ENCODE measurements around the gene SPSB3.

GRCh38 chr16:1816396-1817275, 34.3 kb upstream of the SPSB3 start:
- TF ChIP-seq, protein P1, sequence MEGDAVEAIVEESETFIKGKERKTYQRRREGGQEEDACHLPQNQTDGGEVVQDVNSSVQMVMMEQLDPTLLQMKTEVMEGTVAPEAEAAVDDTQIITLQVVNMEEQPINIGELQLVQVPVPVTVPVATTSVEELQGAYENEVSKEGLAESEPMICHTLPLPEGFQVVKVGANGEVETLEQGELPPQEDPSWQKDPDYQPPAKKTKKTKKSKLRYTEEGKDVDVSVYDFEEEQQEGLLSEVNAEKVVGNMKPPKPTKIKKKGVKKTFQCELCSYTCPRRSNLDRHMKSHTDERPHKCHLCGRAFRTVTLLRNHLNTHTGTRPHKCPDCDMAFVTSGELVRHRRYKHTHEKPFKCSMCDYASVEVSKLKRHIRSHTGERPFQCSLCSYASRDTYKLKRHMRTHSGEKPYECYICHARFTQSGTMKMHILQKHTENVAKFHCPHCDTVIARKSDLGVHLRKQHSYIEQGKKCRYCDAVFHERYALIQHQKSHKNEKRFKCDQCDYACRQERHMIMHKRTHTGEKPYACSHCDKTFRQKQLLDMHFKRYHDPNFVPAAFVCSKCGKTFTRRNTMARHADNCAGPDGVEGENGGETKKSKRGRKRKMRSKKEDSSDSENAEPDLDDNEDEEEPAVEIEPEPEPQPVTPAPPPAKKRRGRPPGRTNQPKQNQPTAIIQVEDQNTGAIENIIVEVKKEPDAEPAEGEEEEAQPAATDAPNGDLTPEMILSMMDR (IDR thresholded peaks at IDR 0.05) = no peak
- TF ChIP-seq POLR2A (IDR thresholded peaks at IDR 0.05) = no peak
